ENCODE results near the gene EXOC6B.

DNA sequence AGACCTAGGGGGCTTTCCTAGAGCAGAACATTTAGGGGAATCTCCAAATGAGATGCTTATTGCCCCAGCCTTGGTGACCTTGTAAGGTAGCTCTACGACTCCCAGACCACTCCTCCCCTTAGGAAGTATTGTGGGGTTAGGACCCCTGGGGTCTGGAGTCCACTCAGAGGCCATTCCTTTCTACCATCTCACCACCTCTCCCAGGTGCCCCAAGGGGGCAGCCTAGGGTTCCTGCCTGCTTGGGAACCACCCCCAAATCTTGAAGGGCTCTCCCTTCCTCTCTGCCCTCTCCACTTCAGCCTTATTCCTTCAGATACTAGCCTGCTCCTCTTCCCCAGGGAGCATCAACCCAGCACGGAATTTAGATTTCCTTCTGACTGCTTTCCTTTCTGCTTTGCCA, 17.5 kb upstream of the EXOC6B start:
- TF ChIP-seq TAF15 (IDR thresholded peaks at IDR 0.05; ENCODE audit: low read depth, low read length) (no peak), CTCF (IDR thresholded peaks at IDR 0.05 in 2 of 3, conservative IDR thresholded peaks at IDR 0.05 in 1 of 3; ENCODE audit: insufficient read depth in 2 of 3, low read depth in 1 of 3, low read length in 3 of 3) (peak in 1 of 3 experiments; percentile 12; a peak in 1 of 6 replicates), NRF1 (conservative IDR thresholded peaks at IDR 0.05 in 1 of 2, IDR thresholded peaks at IDR 0.05 in 1 of 2) (no peak), CEBPB (tag; IDR thresholded peaks at IDR 0.05) (no peak), ZNF830 (CRISPR knock-in tag; IDR thresholded peaks at IDR 0.05) (no peak), POLR2A (conservative IDR thresholded peaks at IDR 0.05) (no peak), YY1 (IDR thresholded peaks at IDR 0.05; ENCODE audit: borderline replicate concordance in 1 of 3, control insufficient read depth in 1 of 3, extremely low read depth in 1 of 3, insufficient read depth in 3 of 3, insufficient read length in 1 of 3, insufficient replicate concordance in 2 of 3, low read depth in 1 of 3, low read length in 2 of 3) (no peak), PHF8 (IDR thresholded peaks at IDR 0.05; ENCODE audit: borderline replicate concordance, low read length) (no peak), MAFG (tag; conservative IDR thresholded peaks at IDR 0.05) (no peak), NCOA1 (IDR thresholded peaks at IDR 0.05; ENCODE audit: low read depth) (no peak), SP1 (CRISPR knock-in tag; IDR thresholded peaks at IDR 0.05) (no peak), SIN3A (IDR thresholded peaks at IDR 0.05; ENCODE audit: borderline replicate concordance in 2 of 2, control insufficient read depth in 1 of 2, low read depth in 2 of 2, low read length in 2 of 2) (no peak), ELF1 (tag; IDR thresholded peaks at IDR 0.05) (no peak)
- TF ChIP-seq, protein P1, sequence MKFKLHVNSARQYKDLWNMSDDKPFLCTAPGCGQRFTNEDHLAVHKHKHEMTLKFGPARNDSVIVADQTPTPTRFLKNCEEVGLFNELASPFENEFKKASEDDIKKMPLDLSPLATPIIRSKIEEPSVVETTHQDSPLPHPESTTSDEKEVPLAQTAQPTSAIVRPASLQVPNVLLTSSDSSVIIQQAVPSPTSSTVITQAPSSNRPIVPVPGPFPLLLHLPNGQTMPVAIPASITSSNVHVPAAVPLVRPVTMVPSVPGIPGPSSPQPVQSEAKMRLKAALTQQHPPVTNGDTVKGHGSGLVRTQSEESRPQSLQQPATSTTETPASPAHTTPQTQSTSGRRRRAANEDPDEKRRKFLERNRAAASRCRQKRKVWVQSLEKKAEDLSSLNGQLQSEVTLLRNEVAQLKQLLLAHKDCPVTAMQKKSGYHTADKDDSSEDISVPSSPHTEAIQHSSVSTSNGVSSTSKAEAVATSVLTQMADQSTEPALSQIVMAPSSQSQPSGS (CRISPR knock-in tag; IDR thresholded peaks at IDR 0.05): no peak

All from K562 (cell line).